Pulmonary artery endothelial cell (primary cell): Measurements from ENCODE around the gene LAMC3. TPM values are rescaled to one million over a fixed set of nuclear protein-coding genes. Genes with fewer than 3 reads are reported as not detected.

Experiments
- DNase-seq: peaks from one replicate; pipeline ENCODE4 v3.0.0-alpha.2; 2011; ENCODE audit warnings: low read depth, low spot score
- total RNA-seq: library from RNA; depleted of rRNA; stranded (reverse); fragments of >200 nt; gene quantifications from 2 replicates; pipeline ENCODE4 v1.2.3, GENCODE V29; 2014

LAMC3 gene
- total RNA-seq, 1 donor from 2014 or later, result not detected

DNA sequence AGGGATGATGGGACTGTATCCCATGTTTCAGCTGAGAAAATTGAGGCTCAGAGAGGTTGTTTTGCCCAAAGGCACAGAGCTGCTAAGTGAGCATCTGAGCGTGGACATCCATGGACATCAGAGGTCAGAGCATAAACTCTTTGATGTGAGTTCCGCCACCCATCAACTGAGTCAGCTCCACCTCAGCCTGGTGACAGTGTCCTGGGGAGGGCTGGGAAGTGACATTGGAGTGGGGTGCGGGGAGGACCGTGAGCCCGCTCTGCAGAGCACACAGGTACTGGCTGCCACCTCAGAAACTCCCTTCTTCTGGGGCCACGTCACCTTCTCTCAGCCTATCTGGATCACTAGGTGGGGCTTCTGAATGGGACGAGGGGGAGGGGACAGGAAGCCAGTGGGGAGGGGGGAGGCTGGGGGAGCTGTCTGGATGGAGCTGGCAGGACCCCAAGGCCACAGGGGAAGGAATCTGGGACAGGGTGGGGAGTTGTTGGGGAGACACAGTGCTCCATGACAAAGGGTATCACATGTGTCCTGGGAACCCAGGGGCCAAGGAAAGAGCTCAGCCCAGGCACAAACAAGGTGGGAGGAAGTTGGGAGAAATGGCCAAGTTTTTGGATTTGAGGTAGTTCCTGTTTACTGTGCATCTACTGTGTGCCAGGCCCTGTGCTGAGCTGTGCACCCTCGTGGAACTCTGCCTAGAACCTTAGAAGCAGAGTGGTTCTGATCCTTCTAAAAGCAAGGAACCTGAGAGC lies 2.5 kb downstream of the LAMC3 start:
- no peak for DNase-seq

DNA sequence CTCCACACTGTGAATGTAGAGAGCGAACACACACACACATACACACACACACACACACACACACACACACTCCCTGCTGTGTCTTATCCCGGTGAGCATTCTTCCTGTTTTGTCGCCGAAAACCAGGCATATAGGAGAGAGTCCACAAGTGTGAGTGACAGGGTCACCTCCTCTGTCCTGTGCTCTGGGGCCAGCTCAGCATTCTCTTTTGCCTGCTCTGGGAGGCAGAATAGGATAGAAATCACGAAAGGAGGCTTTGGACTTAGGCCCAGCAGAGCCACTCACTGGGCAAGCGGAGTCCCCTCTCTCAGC lies 3.0 kb downstream of the LAMC3 start:
- DNase-seq, result no peak

DNA sequence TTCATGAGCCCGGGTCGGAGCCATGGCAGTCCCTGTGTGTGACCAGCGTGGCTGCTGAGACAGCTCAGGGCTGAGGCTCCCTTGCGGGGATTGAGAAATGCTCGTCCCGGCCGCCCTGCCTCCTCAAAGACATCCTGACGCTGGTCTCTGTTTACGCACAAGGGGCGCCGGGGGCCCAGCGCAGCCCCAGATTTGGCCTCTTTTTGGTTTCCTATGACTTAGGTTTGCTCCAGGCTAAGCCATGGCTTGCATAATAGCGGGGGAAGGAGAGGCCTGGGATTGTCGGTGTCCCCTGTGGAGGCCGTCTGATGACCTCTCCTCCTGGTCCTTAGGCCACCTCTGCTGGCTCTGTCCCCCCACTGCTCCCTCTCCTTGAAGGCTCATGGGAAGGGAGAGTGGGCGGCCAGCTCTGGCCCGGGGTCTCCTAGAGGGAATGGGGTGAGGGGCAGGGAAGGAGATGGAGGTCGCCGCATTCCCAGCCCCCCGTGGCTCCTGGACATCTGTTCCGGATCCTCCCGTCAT lies 3.5 kb downstream of the LAMC3 start:
- DNase-seq, result no peak

DNA sequence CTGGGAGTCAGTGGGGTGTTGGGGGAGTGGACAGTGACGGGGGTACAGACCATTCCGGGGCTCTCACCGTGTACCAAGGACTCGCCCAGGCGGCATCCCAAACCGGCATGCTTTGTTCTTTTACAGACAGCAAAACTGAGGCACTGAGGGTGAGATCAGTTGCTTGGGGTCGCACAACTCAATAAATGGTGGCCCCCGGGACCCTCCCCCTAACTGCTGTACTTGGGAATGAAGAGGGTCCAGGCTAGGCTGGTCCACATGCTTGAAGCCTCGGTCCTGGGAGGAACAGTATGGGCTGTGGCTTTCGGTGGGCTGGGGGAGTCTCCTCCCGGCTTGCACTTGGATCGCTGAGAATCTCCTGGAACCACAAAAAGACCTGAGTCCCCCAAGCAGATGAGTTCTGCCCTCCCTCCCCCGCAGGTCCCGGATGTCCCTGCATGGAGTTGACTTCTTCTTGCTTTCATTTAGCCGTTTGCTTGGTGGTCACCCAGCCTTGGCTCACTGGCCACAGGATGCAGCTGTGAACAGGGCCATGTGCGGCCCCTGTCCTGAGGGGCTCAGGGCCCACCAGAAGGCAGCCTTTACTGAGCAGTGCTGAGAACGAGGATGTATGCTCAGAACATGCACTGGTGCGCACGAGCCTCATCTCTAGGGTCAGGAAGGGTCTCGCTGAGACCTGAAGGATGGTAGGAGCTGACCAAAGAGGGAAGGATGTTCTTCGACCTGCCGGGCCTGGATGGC lies 4.2 kb downstream of the LAMC3 start:
- DNase-seq, result no peak

DNA sequence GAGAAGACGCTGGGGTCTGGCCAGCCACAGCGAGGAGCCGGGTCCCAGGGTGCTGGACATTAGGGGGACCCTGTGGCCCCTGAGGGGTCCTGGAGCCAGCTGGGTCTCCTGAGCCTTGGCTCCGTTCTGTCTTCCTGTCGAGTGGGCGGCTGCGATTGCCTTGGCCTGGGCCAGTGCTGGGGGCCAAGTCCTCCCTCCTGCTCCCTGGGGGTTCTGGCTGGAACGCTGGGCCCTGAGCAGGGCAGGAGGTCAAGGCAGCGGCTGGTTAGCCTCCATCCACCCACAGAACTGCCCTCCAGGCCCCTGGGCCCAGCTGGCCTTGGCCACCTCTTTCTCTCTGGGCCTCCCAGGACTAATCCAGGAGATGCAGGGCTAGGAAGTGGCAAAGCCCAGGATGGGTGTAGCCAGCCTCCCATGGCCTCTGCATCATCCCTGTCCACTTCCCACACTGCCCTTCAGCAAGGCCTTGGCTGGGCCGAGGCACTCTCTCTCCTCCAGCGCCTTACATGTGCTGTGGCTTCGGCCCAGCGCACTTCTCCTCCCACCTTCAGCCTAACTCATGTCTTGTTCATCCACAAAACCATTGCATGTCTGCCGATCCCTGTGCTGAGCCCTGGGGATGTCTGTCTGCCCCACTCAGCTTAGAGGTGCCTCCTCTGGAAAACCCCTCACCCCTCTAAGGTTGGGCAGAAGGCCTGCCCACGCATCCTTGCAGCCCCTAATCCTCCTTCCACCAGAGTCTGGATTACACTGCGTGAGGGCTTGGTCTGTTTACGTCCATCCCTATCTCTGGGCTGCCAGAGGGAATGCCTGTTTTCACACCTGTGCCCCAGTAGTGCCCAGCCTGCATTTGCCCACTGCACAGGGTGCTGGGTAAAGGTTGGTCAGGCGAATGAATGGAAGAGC lies 5.0 kb downstream of the LAMC3 start:
- DNase-seq, result no peak

DNA sequence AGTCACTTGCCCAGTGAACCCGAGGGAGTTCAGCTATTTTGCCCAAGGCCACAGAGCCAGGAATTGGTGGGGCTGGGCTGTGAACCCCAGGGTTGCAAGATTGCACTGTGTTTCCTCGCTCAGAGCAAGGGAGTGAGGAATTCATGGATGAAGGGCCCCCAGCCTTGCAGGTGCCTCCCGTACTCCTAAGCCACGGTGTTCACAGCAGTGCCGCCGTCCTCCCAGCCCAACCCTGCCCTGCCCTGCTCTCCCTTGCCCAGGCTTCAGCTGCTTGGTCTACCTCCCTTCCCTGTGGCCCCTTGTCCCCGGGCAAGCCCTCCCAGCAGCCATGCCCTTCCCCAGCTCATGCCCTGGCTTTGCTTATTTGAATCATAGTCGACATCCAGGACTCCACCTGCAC lies 6.1 kb downstream of the LAMC3 start:
- DNase-seq, result no peak

DNA sequence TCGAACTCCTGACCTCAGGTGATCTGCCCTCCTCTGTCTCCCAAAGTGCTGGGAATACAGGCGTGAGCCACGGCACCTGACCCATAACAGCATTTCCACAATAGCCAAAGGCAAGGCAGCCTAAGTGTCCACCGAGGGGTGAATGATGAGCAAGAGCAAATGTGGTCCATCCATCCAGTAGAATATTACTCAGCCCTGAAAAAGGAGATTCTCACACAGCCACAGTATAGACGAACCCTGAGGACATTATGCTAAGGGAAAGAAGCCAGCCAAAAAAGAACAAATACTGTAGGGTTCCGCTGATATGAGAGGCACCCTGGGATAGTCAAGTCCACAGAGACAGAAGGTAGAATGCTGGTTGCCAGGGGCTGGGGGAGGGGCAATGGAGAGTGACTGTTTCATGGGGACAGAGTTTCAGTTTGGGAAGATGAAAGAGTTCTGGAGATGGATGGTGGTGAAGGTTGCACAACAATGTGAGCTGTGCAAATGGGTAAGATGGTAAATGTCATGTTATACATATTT lies 7.0 kb downstream of the LAMC3 start:
- DNase-seq, result no peak

DNA sequence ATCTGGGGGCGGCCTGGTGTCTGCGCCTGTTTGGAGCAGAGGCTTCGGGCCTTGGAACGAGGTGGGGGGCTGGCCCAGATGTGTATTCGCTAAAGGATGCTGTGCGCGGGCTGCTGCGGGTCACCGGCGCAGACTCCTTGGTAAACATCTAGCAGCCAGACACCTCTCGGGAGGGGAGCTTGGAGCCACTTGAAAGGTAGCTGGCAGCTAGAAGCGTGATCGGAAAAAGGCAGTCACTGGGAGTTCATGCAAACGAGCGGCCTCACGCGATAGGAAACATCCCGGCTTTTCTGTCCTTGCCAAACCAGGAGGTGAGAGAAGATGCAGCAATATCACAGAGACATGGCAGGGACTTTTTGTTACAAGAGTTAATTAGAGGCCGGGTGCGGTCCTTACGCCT lies 8.1 kb downstream of the LAMC3 start:
- DNase-seq, result no peak

DNA sequence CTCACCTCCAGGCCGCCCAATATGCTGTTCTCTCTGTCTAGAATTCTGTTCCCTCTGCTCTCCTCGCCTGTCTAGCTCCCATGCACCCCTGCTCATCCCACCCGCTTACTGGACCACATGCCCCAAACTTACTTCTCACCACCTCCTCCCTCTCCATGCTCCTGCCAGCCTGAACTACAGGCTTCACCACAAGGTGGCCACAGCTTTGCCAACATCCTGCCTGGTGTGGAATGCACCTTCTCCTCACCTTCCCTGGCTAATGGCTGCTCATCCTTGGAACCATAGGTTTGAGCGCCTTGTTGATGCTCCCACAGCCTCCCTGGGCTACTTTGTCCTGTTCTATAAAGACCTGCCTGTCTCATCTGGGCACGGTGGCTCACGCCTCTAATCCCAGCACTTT lies 9.6 kb downstream of the LAMC3 start:
- DNase-seq, result no peak

DNA sequence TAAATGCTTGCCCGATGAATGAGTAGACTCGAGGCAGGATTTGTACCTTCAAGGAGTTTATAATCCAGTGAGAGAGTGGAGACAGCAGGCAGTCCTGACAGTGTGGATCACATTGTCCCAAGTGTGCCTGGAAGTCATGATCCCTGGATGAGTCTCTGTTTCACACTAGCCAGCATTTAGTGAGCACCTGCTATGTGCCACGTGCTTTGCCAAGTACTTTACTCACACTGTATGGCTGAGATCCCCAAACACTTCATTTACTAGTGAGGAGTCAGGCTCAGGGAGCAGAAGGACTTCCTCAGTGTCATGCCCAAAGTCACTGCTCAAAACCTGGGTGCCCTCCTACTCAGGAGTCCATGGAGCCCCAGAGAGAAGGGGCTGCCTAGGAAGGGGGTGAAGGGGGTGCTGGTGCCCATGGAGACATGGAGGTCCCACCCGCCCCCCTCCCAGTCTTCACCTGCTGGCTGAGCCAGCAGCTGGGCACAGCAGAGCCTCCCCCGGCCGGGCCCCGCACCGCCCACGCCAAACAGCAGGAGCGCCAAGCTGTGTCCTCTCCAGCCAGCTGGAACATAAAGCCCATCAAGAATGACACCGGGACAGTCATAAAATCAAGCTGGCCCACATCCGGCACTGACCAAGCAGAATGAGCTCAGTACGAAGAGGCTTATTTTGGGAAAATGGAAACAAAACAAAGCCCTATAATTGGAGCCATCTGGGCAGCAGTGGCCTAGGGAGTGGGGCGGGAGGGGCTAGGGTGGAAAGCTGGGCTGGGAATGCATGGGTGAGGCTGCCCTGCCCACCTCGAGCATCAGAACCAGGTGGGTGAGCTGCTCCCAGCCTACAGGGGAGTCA lies 10.6 kb downstream of the LAMC3 start:
- no peak for DNase-seq

DNA sequence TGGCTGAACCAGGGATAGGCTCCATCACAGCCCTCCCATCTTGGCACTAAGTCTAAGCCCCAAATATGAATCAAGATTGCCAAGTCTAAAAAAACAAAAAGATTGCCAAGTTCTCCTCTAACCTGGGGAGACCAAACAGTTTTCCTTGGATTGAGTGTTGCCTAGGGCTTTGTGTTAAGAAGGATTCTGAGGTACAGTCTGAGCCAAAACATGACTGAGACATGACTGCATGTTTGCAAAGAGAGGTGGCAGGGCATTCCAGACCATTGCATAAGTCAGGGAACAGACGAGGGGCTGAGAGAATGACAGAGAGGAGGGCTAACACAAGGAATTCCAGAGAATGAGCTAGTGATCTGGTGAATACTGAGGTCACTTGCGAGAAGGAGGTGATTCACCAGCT lies 11.4 kb downstream of the LAMC3 start:
- no peak for DNase-seq

DNA sequence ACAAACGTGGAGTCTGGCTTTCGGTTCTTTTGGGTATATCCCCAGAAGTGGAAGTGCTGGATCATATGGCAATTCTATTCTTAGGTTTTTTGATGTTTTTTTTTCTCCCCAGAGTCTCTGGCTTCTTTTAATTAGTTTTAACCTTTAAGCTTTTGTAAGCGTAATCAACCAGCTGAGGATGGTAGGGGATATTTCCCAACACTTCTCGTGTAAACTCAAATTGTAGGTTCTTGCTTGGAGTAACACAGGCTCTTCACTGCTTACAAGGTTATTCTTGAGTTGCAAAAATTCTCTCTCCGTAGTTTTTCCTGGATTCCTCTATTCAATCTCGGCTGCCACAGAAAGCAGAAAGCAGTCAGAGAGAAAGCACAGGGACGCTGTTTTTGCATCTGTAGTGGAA lies 11.9 kb downstream of the LAMC3 start:
- no peak for DNase-seq

DNA sequence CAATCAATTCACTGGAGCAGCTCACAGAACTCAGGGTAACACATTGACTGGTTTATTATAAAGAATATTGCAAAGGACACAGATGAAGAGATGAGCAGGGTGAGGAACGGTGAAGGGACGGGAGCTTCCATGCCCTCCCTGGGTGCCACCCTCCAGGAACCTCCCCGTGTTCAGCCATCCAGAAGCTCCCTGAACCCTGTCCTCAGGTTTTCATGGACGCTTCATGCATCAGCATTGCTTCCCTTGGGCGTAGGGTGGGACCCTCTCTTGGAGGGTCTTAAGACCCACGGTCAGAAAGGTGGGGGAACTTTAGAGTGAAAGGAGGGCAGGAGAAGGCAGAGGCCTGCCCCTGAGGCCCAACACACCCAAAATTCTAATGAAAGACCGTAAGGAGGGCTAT lies 12.8 kb downstream of the LAMC3 start:
- DNase-seq, result no peak

DNA sequence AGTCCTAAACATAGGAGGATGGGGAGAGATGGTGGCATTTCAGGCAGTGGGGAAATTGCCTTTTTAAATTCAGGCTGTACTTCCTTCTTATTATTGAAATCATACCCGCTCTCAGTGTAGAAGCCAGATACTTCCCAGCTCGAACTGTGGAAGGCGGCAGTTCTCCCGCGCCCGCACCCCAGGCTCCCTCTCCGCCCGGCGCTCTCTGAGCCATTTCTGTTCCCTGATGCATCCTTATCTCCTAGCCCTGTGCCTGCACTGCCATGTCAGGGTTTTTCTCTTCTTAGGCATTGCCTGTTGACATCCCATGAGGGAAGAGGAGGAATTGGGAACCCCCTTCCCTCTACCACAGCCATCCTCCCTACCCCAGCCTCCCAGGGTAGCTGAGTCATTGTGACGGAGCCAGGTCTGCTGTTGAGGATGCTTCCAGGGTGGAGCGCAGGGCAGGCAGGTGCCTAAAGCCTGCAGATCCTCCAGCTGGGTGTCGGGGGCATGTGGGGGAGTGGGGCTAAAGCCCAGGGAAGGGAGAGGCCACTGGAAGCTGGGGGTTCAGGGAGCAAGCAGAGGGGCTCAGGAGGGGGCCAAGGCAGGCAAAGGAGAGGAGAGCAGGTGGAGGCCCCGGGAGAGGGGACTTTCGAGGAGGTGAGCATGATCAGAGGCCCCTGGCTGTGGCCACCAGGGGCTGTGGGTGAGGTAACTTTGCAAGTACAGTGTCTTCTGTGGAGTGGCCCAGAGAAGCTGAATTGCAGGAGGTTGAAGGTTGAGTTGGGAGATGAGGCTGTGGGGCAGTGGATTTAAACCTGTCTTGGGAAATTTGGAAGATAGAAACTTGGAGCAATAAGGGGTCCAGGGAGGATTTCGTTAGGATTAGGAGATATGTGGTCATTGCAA lies 16.2 kb downstream of the LAMC3 start:
- DNase-seq, result no peak

DNA sequence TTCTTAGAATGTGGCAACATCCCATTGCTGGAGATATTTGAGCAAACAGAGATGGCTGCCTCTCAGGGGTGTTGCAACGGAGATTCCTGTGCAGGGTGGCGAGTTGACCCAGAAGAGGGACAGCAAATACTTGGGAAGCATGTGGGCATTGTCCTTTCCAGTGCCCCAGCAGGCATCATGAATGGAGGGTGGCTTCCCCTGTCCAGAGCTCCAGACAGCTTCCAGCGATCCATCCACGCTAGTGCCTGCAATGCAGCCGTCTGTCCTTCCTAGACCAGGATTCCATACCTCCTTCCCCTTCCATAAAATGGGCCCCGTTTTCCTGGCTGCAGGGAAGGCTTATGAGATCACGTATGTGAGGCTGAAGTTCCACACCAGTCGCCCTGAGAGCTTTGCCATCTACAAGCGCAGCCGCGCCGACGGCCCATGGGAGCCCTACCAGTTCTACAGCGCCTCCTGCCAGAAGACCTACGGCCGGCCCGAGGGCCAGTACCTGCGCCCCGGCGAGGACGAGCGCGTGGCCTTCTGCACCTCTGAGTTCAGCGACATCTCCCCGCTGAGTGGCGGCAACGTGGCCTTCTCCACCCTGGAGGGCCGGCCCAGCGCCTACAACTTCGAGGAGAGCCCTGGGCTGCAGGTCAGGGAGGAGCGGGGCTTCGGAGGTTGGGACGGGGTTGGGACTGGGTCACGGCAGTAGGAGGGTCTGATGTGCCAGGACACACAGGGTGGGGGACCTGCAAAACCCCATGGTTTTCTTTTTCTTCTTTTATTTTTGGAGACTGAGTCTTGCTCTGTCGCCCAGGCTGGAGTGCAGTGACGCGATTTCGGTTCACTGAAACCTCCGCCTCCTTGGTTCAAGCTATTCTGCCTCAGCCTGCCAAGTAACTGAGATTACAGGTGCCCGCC lies 17.2 kb downstream of the LAMC3 start:
- no peak for DNase-seq

DNA sequence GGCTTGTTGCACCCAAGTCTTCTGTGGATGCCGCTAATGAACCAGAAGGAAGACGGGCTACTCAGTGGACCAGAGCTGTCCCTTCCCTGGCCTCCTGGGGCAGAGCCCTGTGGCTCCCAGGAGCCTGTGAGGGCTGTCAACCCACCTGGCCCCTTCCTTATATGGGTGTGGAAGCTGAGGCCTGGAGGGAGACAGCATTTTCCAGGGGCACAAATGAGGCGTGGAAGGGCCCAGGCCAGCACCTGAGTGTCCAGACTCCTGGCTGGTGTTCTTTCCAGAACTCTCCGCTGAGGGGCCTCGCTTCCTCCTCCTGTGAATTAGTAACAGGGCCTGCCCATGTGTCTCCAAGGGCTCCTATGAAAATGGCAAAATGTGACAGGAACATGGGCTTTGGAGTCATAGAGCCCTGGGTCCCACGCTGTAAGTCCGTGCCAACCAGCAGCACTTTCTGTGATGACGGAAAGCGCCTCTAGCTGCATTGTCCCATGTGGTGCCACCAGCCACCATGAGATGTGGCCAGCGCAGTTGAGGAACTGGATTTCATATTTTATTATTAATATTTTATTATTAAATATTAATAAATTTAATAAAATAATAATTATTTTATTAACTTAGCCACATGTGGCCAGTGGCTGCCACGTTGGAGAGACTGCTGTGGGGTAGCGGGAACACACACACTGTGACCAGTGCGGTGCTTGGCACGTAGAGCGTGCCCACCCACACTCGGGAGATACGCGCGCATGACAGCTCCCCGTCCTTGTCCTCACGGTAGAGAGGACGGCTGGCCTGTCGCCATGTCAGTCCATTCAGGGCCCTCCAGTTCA lies 18.3 kb downstream of the LAMC3 start:
- no peak for DNase-seq

DNA sequence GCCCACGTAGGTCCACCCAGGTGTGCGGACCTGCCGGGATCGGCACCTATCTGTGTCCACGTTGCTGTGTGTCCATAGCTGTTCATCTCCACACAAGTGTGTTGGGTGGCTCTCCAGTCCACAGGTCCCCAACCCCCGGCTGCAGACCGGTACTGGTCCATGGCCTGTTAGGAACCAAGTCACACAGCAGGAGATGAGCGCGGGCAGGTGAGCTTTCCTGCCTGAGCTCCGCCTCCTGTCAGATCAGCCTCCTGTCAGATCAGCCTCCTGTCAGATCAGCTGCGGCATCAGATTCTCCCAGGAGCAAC lies 18.9 kb downstream of the LAMC3 start:
- DNase-seq, result no peak

DNA sequence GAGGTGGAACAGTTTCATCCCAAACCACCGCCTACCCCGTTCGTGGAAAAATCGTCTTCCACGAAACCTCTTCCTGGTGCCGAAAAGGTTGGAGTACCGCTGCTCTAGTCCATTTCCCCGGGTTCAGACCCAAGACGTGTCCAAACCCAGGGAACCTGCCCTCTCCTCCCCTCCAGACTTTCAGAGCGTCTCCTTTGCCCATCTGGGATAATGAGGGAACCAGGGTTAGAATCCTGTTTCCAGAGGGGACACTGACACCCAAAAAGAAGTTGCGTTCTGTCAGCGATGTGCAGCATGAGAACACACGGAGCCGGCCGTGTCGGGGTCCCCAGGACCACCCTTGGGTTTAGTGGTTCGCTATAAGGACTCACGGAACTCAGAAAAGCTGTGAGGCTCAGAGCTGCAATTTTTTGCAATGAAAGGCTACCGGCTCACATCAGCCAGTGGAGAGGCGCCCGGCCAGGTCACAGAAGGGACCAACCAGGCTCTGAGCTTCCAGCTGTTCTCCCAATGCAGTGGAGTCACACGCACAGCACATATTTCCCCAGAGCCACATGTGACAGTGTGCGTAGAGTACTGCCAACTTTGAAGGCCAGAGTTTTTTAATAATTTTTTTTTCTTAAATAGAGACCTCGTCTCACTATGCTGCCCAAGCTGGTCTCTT lies 19.4 kb downstream of the LAMC3 start:
- DNase-seq, result no peak
